Renal pelvis (tissue), 4 donors: ENCODE data around the gene PTPRM. TPM values are rescaled to one million over a fixed set of nuclear protein-coding genes. Genes with fewer than 3 reads are reported as not detected.
A peak's percentile ranks its signal among the peaks of the same experiment; 100 is the strongest.

Experiments
- DNase-seq: peaks from one replicate; pipeline ENCODE4 v3.0.0-alpha.2; 2013
- polyA plus RNA-seq, 3 donors: library from polyadenylated mRNA; unstranded; fragments of 120-200 nt; gene quantifications; one replicate each; pipeline ENCODE4 v1.2.1, GENCODE V29; 2013; ENCODE audit not compliant: insufficient read length in 3 of 3

Gene PTPRM
- polyA plus RNA-seq, 3 donors, result 77.7 to 97.3 (median 83.7) TPM

DNA sequence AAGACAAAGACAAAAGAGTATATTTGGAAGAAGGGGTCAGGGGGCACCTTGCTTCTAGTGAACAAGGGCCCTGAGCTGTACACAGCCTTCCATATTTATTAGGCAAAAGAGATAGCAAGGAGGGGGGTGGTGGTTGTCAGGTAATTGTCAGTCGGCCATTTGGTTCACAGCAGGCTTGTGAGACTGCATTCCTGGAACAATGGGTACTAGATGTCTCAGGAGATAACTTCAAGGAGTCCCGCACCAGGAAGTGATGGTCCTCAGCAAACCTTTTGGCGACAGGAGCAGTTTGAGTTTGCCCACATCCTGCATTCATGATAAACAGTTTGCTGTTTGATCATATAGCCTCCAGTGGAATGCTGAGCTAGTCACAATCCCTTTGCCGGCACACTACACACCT lies 665.7 kb downstream of the PTPRM start:
- no peak for DNase-seq

DNA sequence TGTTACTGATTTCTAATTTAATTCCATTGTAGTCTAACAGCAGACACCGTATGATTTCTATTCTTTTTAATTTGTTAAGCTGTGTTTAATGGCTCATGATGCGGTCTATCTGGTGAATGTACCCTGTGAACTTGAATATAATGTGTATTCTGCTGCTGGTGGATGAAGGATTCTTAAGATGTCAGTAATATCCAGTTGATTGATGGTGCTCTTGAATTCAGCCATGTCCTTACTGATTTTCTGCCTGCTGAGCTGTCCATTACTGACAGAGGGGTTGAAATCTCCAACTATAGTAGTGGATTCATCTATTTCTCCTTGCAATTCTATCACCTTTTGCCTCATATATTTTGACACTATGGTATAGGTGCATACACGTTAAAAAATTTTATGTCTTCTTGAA lies 668.8 kb downstream of the PTPRM start:
- DNase-seq, result no peak

DNA sequence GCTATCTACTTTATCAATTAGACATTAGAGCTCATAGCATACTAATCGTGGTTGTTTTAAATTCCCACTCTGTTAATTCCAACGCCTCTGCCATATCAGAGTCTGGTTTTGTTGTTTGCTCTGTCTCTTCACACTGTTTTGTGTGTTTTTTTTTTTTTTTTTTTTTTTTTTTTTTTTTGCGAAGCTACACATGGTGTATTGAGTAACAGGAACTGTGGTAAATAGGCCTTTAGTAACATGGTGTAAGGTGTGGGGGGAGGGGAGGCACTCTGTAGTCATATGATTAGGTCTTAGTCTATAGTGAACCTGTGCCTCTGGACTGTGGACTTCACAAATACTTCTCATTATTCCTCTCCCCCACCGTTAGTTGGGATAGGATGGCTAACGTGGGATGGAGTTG lies 671.4 kb downstream of the PTPRM start:
- no peak for DNase-seq

DNA sequence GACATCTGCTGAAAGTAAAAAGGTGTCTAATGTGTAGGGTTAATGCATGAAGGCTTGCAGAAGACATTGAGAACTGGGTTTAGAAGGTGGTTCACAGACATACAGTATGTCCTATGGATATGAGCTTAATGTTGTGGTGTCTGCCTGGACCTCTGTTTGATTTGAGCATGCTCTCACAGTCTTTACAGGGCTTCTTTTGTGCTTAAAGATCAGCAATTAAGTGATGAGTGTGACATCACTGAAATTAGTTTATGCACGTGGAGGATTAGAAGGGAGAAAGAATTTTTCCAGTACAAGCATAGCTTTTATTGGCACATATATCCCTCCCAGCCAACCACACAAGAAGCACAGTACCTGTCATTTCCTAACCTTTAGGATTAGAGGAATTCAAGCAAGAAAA lies 674.6 kb downstream of the PTPRM start:
- DNase-seq, result no peak

DNA sequence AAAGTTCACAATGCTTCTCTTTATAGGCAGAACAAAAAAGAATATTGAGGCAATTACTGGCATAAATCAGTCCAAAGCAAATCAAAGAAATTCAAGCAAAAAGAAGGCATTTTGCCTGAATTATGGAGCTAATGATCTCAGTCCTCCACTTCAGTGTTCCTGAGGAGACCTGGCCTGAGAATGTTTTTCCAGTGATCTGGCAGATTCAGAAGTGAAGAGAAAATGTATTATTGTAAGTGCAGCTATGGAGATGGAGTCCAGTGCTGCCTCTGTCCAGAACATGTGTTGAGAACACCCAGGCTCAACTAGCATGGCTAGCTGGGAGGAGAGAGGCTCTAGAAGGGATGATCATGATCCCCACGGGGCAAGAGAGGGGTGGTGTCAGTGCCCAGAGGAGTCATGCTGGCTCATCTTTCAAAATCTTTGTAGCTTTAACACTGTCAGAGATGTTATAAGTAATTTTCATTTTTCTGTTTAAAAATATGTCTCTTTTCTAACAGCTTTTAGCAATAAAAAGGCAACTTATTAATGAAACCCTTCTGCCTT lies 675.1 kb downstream of the PTPRM start:
- no peak for DNase-seq

DNA sequence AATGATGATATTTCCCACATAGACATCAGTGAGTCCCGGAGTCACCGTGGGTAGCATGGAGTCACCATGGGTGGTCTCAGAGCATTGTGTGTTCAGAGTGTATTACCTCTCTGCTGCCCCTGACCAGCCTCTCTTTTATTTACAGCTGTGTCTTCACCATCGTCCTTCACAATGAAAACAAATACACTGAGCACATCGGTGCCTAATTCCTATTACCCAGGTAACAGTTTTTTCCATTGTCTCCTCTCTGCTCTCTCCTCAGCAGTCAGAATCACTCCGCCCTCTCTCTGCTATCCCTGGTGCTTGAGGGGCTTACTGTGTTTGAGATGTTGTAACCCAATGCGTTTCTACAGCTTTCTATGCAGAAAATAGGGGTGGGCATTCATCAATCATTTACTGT lies 680.6 kb downstream of the PTPRM start:
- DNase-seq, result no peak

DNA sequence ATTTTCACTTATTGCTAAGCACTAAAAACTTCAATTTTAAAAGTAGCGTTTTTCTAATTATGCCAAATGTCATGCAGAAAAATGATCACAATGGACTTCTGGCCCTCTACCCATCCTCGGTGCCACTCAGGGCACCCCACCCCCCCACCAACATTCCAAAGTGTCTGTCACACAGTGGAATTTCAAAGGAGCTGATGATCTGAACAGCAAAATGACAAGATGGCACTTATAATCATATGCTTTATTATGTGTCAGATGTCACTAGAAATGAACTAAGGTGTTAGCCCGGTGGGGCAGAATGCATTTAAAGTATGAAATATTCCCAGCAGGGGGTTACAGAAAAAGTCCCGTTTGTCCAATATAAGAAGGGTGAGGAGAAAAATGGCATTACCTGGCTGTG lies 681.5 kb downstream of the PTPRM start:
- DNase-seq, result no peak

DNA sequence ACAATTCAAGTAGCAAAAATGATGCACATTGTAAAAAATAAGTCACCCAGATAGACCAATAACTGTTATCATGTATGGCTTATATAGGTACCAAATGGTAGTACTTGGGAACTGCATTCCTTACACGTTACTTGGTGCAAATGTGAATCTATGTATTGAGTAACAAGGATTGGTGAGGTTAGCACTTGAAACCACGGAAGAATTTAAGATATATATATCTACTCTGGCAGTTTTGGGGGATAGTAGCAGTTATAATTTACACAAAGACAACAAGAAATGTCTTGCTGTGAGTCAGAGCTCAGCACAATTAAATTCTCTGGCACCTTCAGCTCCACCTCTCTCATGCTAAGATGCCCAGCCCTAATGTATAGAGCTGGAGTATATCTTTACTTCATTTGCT lies 682.7 kb downstream of the PTPRM start:
- DNase-seq, result no peak

DNA sequence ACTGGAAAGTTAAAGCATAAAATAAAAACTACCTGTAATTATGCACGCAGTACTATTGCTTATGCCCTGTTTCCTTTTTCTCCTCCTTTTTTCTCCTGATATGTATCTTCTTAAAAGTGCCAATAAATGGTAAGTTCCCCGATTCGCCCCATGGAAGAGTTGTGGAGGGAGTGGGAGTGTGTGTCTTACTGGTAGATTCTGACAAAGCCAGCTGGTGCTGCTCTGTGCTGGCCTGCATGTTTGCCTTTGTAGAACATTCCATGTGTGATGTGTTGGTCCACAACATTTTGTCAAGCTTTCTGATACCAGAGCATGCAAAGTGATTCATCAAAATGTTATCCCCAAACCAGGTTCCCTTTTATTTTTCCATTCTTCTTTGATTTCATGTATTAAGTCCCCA lies 685.3 kb downstream of the PTPRM start:
- no peak for DNase-seq

DNA sequence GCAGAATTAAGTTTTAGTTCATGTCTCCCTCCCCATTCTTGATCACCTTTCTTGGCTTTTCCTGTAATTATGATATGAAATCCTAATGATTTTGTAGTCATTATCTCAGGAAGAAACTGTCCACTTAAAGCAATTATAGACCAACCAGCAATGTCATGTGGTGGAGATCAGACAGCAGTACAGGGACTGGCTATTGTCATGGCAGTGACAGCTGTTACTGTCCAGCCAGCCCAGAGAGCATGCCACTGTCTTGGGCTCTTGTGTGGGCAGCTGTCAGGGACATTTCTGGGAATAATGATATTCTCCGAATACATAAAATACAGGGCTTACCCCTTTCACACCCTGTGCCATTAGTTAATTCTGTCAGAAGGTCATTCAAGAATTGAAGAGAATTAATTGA lies 686.8 kb downstream of the PTPRM start:
- DNase-seq, result no peak

DNA sequence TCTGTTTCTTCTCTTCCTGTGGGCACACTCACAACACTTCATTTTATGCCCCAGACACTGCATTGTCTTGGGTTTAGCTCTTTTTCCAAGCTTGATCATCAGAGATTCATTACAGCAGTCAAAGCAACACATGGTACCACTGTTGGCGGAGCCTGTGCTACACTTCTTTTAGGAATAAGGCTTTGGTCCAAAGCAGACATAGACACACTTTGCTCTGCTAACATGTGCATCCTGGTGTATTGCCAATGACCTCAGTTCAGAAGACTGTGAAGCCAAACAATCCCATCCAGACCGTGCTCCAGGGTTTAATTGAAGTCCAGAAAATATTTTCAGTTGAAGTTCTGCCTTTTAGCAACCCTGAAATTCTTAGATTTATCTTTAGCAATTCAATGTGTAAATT lies 687.5 kb downstream of the PTPRM start:
- DNase-seq, result no peak

DNA sequence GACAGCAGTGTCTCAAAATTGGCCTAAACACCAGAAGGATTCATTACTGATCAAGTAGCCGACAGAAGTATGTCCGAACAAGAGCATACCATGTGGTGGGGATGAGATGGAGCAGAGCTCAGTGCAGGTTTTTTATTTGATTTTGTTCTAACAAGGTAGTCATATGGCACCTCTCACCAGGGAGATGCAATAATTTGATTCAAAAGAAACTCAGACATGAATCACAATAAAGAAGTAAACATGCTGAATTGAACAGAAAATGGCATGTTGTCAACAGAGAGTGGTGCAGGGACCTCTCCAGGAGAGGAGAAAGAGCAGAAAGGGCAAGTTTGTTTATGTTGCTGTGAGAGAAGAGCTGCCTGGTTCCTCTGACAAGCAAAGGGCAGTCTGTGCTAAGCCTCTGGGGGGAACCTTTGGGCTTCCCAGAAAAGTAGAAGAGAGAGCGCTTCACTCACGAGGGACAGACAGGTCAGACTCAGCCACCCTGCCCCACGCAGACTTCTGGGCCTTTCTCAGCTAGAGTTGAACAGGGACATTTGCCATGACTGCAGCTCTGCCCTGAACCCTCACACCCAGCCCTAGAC lies 690.8 kb downstream of the PTPRM start:
- DNase-seq, result no peak

DNA sequence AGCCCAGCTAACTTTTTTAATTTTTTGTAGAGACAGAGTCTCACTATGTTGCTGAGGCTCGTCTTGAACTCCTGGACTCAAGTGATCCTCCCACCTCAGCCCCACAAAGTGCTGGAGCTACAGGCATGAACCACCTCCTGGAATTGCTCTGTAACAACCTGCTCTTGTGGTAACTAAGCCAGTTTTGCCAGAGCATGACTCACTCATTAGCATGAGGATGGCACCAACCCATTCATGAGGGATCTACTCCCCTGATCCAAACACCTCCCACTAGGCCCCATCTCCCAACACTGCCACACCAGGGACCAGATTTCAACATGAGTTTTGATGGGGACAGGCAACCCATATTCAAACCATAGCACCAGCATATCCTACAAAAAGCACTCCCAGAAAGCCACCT lies 693.2 kb downstream of the PTPRM start:
- no peak for DNase-seq

DNA sequence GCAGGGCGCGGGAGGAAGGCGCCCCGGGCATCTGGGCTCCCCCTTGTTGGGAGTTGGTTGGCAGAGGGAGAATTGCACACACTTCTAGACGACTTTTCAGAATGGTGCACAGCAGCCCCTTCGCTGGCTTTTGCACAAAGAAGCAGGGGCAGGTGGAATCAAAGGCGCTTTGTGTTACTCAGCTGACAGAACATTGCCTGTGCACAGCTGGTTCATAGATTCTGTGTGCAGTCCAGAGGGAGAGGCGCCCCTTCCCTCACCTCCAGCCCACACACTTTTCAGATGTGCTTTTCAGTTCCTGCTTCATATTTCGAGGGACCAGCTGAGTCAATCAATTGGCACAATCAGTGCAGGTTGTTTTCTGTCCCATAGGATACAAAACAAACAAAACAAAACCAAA lies 693.7 kb downstream of the PTPRM start:
- DNase-seq, result no peak

DNA sequence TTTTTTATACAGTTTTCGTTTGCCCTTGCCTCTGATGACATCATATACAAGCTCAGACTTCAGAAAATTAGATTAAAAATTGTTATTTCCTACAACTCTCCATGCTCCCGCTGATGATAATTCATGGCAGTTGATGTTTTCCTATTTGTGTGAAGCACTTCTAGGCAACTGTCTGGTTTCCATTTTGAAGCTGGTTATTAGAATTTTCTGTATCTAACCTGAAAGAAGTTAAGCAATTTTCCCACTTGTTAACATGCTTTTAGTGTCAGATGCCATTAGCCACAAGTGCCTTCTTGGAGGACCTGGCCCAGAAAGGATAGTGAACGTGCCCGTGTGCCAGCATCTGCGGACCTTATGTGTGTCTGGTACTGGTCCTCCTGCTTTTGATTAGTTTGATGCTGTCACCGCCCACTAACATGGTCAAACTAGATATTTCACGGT lies 694.6 kb downstream of the PTPRM start:
- no peak for DNase-seq

DNA sequence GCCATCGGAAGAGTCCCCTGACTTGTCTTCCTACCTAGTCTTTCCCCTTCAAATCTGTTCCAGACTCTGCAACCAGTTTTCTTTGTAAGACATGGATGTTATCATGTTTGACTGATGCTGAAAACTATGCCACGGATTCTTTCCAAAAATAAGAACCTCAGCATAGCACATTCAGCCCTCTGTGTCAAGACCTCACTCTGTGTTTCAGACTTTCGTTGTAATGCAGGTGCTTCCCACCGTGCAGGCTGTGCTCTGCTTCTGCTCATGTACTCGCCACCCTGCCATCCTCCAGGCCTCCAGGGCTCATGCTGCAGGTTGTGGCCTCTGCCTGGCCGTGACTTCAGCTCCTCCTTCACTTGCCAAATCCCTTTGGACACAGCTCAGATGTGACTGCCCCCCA lies 695.1 kb downstream of the PTPRM start:
- no peak for DNase-seq

DNA sequence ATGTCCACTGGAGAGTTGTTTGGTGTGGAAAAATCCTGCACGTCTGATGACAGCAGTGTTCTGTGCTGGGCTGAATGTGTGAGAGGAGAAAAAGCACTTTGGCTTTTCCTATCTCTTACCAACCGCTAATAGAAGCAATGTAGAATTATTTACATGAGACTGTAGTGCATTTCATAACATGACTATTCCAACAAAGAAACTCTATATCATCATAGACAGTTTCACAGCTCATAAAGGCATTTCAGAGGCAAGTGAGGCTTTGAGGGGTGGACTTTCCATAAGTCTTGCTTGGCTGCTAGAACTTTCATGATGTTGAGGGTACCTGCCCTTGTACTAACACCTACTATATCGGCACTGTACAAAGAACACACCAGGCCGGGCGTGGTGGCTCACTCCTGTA lies 697.0 kb downstream of the PTPRM start:
- DNase-seq, result no peak

DNA sequence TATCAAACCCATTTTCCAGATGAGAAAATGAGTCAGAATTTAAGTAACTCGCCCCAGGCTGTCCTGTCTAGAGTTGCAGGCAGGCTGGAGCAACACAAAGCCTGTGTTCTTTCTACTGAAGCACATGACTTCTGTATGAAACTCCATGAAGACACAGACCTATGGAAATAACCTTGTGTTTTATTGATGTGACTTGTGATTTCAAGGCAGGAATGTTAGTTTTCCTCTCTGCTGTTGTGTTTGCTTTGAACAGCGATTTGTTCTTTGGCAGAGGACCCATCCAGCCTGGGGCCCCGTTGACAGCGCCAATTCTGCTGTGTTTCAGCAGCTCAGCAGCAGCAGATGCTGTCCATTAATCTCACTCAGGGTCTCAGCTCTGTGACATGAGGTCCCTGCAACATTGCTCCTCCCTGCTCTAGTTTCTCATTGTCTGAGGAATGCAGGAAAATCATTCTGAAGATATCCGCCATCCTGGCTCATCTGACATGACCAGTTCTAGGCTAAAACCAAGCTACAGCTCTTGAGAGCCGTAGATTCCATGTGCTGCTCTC lies 697.8 kb downstream of the PTPRM start:
- DNase-seq, result peak; percentile 77

DNA sequence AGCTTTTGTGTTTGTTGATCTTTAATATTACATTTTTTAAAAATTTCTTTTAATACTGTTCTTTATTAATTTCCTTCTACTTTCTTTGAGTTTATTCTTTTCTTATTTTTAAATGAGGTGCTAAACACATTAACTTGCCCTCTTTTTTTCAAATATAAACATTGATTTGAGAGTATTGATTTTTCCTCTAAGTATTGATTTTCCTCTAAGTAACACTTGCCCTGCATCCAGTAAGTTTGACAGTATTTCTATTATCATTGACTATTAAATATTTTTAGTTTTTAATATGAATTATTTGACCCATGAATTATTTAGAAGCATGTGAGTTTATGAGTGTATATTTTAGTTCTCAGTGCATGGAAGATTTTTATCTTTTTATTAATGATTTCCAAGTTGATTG lies 705.1 kb downstream of the PTPRM start:
- DNase-seq, result no peak

DNA sequence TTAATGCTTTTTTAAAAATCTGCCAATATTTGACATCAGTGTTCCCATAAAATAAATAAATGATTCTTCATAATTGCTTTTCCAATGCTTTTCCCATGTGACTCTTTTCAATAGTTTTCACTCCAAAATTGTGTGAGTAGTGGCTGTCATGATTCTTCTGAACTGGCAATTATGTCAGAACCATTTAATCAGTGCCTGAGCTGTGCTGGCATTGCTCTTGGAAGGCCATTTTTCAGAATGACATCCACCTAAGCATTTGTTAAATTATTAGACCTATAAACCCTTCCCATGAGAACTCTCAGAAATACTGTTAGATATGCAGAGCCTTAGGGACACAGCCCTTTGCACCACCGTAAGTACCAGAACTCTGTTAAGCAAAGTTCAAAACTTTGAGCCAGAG lies 707.3 kb downstream of the PTPRM start:
- no peak for DNase-seq

DNA sequence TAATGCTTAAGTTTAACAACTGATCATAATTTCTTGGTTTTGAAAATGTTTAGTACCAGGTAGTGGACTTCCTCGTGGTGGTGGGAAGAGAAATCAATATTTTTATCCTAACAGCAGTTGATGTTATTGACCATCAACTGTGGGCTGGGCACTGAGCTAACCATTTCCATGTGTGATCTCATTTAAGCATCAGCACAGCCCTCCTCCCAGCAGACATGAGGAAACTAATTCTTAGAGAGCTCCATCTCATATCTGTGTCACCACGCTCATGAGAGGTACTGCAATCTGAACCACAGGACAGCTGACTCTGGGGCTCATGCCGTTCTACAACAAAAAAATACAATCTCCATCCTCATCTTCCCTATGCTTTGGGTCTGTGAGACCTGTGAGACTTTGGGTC lies 709.3 kb downstream of the PTPRM start:
- DNase-seq, result no peak

DNA sequence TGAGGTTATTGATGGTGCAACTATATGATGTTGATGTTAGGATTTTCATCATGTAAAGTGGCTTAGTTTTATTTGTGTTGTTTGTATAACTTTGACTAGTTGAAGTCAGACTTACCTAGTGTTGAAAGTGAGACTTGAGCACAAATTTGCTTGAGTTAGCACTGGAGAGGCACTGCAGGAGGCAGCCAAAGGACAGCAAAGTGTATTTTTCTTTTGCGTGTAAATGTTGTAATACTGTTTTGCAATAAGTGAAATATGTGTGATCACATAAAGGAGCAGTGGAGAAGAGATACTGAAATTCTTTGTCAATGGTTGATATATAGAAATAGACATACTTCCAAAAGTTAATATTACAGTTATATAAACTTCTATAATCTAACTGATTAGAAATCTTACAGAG lies 710.2 kb downstream of the PTPRM start:
- DNase-seq, result no peak

DNA sequence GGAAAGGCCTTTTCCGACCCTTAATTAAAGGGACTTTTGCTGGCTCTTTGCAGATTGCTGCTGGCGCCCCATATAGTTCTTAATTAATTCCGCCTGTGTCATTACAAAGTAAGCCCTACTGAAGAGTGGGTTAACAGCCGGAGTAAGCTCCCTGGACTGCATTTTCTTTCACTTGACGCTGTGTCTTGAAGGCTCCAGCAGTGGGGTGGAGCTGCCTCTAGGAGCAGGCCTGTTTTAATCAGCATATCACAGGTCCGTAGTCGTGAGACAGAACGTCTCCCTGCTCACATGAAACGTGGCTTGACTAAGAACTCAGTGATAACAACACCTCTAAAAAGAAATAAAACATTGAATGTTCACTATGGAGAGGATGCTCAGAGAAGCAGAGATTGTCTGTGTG lies 712.2 kb downstream of the PTPRM start:
- no peak for DNase-seq

DNA sequence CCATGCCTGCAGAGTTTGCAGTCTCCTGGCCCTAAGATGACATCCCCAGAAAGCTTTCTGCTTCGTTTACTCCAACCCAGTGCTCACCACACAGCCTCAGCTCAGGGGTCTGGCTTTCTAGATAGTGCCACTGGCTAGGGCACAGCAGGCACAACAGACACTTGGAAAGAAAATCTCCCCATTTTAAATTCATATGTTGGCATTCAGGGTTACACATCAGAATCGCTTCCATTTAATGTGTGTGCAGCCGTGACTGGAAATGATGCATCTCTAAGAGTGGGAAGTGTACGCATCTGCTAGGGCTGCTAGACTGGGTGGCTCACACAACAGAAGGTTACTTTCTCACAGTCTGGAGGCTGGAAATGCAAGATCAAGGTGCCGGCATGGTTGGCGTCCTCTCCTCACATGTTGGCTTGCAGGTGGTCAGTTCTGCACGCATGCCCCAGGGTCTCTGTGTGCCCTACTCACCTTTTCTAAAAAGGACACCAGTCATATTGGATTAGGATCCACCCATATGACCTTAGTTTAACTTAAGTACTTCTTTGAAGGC lies 712.7 kb downstream of the PTPRM start:
- DNase-seq, result no peak
